ENCODE results near the gene TMSB10.
"Not testable (repeated sequence)": the region's sequence is repeated elsewhere in the genome, so short reads cannot be mapped to it uniquely, and the experiment has no call there.

TMSB10 gene

DNA sequence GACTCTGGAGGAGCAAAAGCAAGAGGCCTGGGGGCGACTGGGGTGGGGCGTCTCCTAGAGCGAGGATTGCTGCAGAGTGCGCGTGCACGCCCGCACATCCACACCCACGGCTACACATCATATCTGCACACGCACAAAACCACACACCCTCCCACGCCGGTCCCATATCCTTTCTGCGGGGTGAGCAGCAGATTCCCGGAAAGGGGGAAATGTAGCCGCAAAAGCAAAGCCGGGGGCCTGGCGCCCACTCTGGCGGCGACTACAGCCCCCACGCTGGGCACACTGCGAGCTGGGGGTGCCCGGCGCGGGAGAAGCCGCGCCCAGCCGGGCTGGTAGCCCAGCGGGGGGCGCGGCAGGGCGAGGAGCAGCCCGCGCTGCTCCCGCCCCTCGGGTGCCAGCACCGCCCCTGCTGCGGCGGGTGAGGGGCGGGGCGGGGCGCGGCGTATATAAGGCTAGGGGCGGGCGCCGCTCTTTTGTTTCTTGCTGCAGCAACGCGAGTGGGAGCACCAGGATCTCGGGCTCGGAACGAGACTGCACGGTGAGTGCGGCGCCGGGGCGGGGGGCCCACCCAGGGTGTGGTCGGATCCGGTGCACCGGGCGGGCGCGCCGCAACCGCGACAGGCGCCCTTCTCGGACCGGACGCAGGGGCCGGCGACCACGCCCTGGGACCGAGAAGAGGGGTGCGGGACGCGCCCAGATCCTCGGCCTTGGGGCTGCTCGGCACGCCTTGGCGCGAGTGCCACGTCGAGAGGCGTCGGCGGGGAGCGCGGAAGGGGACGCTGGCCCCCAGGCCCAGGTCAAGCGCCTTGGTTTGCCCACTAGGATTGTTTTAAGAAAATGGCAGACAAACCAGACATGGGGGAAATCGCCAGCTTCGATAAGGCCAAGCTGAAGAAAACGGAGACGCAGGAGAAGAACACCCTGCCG, at the start of gene TMSB10:
Gene TMSB10 (plus strand): TSS at position 476 of the 927 bp plus-strand sequence.
- H3K9me3 ChIP-seq (ENCODE audit: control insufficient read depth, insufficient read depth, low read length), result no peaks in the 10 kb centered on the region
- H3K36me3 ChIP-seq (ENCODE audit: control insufficient read depth, insufficient read depth, low read length), result no peaks in the 10 kb centered on the region
- H3K27me3 ChIP-seq (ENCODE audit: control insufficient read depth, insufficient read depth, low read length), result peaks cover 31% of the 10 kb centered on the region
- peaks cover 4% of the 10 kb centered on the region for H3K4me1 ChIP-seq (ENCODE audit: control insufficient read depth, insufficient read depth, low read length)
- H3K4me3 ChIP-seq (ENCODE audit: low read depth, low read length), result peak within 1 kb of the TSS; percentile 85
- peak within 1 kb of the TSS; percentile 76 for H3K9ac ChIP-seq (ENCODE audit: low read depth, low read length)

DNA sequence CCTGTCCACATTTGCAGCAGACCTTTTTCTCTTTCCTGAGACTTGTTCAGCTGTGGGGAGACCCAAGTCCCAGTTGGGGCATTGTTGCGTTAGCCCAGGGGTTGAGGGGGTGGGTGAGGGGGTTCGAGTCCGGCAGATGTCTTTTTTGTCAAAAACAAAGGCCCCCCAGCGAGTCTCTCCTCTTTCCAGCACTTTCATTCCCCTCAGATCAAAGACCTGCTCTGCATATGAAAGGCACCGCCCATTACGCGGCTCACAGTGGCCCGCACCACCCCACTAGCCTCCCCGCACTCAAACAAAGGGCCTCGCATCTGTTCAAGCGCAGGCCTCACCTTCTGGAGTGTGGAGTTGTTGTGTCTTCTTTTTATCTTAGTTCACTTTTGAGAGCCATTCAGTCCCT, 49.7 kb upstream of the TMSB10 start:
- H3K9ac ChIP-seq (ENCODE audit: low read depth, low read length), result no peak overlapping the region
- peaks cover 38% of the 10 kb centered on the region for H3K27me3 ChIP-seq (ENCODE audit: control insufficient read depth, insufficient read depth, low read length)
- H3K9me3 ChIP-seq (ENCODE audit: control insufficient read depth, insufficient read depth, low read length), result no peaks in the 10 kb centered on the region
- H3K4me3 ChIP-seq (ENCODE audit: low read depth, low read length), result peak overlapping the region; percentile 16
- no peaks in the 10 kb centered on the region for H3K36me3 ChIP-seq (ENCODE audit: control insufficient read depth, insufficient read depth, low read length)
- peaks cover 22% of the 10 kb centered on the region for H3K4me1 ChIP-seq (ENCODE audit: control insufficient read depth, insufficient read depth, low read length)

DNA sequence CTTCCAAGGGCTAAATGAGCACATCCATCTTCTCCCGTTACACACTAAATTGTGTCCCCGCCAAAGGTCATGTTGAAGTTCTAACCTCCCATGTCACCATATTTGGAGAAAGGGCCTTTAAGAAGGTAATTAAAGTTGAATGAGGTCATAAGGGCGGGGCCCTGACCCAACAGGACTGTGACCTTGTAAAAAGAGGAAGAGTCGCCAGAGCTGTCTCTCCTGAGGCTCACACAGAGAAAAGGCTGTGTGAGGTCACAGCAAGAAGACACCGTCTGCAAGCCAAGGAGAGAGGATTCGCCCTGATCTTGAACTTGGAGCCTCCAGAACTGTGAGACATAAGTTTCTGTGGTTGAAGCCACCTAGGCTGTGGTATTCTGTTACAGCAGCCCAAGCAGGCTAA, 48.7 kb upstream of the TMSB10 start:
- H3K4me1 ChIP-seq (ENCODE audit: control insufficient read depth, insufficient read depth, low read length), result peaks cover 29% of the 10 kb centered on the region
- H3K36me3 ChIP-seq (ENCODE audit: control insufficient read depth, insufficient read depth, low read length), result no peaks in the 10 kb centered on the region
- peak overlapping the region; percentile 16 for H3K4me3 ChIP-seq (ENCODE audit: low read depth, low read length)
- no peaks in the 10 kb centered on the region for H3K9me3 ChIP-seq (ENCODE audit: control insufficient read depth, insufficient read depth, low read length)
- H3K27me3 ChIP-seq (ENCODE audit: control insufficient read depth, insufficient read depth, low read length), result peaks cover 38% of the 10 kb centered on the region
- H3K9ac ChIP-seq (ENCODE audit: low read depth, low read length), result no peak overlapping the region

DNA sequence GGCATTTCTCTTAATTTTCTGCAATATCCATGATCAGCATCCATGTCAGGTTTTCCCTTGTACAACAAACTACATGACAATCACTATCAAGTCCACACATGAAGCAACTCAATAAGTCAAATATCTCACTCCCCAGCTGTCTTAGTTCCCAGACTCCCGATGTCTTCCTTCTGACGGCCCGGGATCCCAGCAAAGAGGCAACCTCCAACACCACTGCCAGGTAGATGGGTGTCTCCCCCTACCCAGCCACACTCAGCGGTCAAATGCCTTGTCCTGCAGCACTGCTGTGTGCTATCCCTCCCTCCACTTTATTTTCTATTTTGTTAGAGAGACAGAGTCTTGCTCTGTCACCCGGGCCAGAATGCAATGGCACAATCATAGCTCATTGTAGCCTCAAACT, 47.9 kb upstream of the TMSB10 start:
- H3K4me3 ChIP-seq (ENCODE audit: low read depth, low read length), result no peak overlapping the region
- peaks cover 38% of the 10 kb centered on the region for H3K27me3 ChIP-seq (ENCODE audit: control insufficient read depth, insufficient read depth, low read length)
- H3K36me3 ChIP-seq (ENCODE audit: control insufficient read depth, insufficient read depth, low read length), result no peaks in the 10 kb centered on the region
- no peak overlapping the region for H3K9ac ChIP-seq (ENCODE audit: low read depth, low read length)
- H3K9me3 ChIP-seq (ENCODE audit: control insufficient read depth, insufficient read depth, low read length), result no peaks in the 10 kb centered on the region
- H3K4me1 ChIP-seq (ENCODE audit: control insufficient read depth, insufficient read depth, low read length), result peaks cover 32% of the 10 kb centered on the region

DNA sequence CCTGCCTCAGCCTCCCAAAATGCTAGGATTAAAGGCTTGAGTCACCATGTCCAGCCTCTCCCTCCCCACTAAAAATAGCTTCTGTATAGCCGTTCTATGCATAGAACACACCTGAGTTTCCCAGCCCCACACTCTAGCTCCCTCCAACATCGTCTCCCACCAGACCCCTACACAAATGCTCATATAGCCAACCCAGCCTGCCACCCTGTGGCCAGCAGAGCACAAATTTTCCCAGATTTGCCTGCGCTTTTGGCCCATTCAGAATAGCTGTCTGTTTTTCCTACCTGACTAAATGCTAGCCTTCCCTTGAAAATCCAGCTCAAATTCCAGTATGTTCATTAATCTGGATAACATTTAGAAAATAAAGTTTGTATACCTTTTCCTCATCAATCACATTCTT, 47.3 kb upstream of the TMSB10 start:
- Histone ChIP-seq H3K27me3 (ENCODE audit: control insufficient read depth, insufficient read depth, low read length) (peaks cover 38% of the 10 kb centered on the region), H3K4me1 (ENCODE audit: control insufficient read depth, insufficient read depth, low read length) (peaks cover 32% of the 10 kb centered on the region), H3K36me3 (ENCODE audit: control insufficient read depth, insufficient read depth, low read length) (no peaks in the 10 kb centered on the region), H3K9me3 (ENCODE audit: control insufficient read depth, insufficient read depth, low read length) (no peaks in the 10 kb centered on the region), H3K4me3 (ENCODE audit: low read depth, low read length) (no peak overlapping the region), H3K9ac (ENCODE audit: low read depth, low read length) (no peak overlapping the region)

DNA sequence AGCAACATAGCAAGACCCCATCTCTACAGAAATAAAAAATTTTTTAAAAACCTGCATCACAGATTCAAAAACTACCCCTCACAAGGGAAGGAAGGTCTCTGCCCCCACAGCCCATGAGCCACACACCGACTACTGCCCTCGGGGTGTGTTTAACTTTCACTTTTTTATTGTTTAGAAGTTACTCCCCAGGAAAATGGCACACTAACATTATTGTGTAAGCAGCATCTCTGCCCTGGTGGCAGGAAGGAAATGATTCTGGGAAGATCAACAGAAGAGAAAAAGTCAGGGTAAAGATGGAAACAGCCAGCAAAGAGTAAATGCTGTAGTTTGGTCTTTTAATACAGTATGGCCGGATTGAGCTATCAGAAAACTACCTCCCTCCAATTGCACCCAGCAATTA, 46.5 kb upstream of the TMSB10 start:
- H3K4me1 ChIP-seq (ENCODE audit: control insufficient read depth, insufficient read depth, low read length), result peaks cover 32% of the 10 kb centered on the region
- H3K9ac ChIP-seq (ENCODE audit: low read depth, low read length), result no peak overlapping the region
- no peaks in the 10 kb centered on the region for H3K9me3 ChIP-seq (ENCODE audit: control insufficient read depth, insufficient read depth, low read length)
- H3K27me3 ChIP-seq (ENCODE audit: control insufficient read depth, insufficient read depth, low read length), result peaks cover 36% of the 10 kb centered on the region
- no peaks in the 10 kb centered on the region for H3K36me3 ChIP-seq (ENCODE audit: control insufficient read depth, insufficient read depth, low read length)
- H3K4me3 ChIP-seq (ENCODE audit: low read depth, low read length), result no peak overlapping the region

DNA sequence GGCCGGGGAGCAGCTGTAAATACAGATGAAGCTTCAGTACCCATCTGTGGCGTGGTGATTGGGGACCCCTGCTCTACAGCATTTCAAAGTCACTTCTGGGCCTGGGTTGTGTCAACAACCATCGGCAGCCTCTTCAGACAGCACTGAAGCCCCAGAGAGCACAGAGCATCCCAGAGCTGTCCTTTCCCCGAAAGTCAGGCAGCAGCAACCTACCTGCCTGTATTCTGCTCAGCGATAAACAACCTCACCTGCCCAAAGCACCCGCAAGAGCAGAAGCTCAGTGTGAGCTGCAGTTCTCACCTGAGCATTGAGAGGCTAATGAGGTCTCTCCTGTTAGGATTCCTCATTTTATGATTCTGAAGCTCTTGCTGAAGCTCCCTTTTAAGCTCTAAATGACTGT, 43.9 kb upstream of the TMSB10 start:
- Histone ChIP-seq H3K4me3 (ENCODE audit: low read depth, low read length) (no peak overlapping the region), H3K27me3 (ENCODE audit: control insufficient read depth, insufficient read depth, low read length) (peaks cover 14% of the 10 kb centered on the region), H3K4me1 (ENCODE audit: control insufficient read depth, insufficient read depth, low read length) (peaks cover 19% of the 10 kb centered on the region), H3K9me3 (ENCODE audit: control insufficient read depth, insufficient read depth, low read length) (no peaks in the 10 kb centered on the region), H3K36me3 (ENCODE audit: control insufficient read depth, insufficient read depth, low read length) (no peaks in the 10 kb centered on the region), H3K9ac (ENCODE audit: low read depth, low read length) (peak overlapping the region; percentile 47)

DNA sequence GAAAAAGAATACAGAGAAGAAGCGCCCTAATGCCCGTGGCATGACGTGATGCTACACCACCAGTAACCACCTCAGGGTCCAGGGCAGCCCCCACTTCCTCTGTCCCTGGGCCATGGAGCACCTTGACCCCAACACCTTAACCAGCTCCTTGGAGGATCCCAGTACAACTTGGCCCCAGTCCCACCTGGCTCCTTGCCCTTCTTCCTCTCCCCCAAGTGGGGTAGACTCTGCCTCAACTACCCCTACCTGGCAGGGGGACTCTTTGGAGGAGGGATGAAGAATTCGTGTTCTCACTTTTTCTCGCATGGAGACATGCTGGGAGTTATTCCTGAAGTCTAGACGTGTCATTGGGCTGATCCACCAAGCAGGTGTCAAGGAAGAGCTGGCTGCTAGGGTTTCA, 43.5 kb upstream of the TMSB10 start:
- Histone ChIP-seq H3K4me1 (ENCODE audit: control insufficient read depth, insufficient read depth, low read length) (peaks cover 14% of the 10 kb centered on the region), H3K36me3 (ENCODE audit: control insufficient read depth, insufficient read depth, low read length) (no peaks in the 10 kb centered on the region), H3K9ac (ENCODE audit: low read depth, low read length) (no peak overlapping the region), H3K4me3 (ENCODE audit: low read depth, low read length) (no peak overlapping the region), H3K9me3 (ENCODE audit: control insufficient read depth, insufficient read depth, low read length) (no peaks in the 10 kb centered on the region), H3K27me3 (ENCODE audit: control insufficient read depth, insufficient read depth, low read length) (peaks cover 9% of the 10 kb centered on the region)

DNA sequence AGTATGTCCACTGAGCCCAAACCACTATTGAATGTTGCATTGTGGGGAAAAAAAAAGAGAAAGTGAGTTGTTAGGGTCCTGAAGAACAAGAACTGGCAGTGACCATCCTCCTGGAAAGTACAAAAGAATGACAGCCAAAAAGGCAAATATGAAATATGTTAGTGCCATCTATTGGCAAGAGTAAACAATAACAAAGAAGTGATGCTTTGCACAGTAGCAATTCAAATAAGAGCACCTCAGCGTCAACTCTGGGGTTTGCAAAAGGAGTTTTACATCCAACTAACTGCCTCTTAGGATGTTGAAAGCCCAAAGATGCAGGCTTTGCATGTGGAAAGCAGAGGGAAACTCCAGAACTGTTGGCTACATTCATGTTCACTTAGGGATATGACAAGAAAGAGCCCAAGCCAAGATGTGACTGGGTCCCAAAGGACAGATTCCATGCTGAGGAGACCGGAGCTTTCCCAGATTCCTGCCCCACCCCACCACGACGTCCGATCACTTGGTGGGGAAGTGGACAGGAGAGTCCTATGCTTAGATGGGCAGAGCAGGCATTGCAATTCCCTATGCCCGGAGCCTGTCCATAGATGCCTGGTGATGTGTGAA, 40.2 kb upstream of the TMSB10 start:
- H3K27me3 ChIP-seq (ENCODE audit: control insufficient read depth, insufficient read depth, low read length), result no peaks in the 10 kb centered on the region
- H3K9me3 ChIP-seq (ENCODE audit: control insufficient read depth, insufficient read depth, low read length), result no peaks in the 10 kb centered on the region
- no peak overlapping the region for H3K9ac ChIP-seq (ENCODE audit: low read depth, low read length)
- no peak overlapping the region for H3K4me3 ChIP-seq (ENCODE audit: low read depth, low read length)
- peaks cover 10% of the 10 kb centered on the region for H3K4me1 ChIP-seq (ENCODE audit: control insufficient read depth, insufficient read depth, low read length)
- no peaks in the 10 kb centered on the region for H3K36me3 ChIP-seq (ENCODE audit: control insufficient read depth, insufficient read depth, low read length)

DNA sequence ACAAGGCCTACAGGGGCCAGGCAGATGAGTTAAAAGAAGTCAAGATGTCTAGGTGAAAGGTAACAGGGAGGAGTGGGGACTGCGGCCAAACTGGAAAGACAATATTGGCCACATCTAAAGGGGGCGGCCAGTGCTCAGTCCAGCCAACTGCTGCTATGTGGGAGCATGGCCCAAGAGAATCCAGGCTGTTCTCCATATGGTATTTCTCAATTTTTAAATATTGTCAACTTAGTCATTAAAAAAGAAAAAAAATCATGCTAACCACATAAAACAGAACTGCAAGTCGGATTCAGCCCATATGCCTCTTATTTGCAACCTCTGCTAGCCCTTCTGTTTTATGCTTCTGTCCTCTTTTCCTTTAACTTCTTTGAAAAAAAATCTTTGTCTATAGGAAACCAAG, 39.3 kb upstream of the TMSB10 start:
- Histone ChIP-seq H3K27me3 (ENCODE audit: control insufficient read depth, insufficient read depth, low read length) (no peaks in the 10 kb centered on the region), H3K4me1 (ENCODE audit: control insufficient read depth, insufficient read depth, low read length) (peaks cover 10% of the 10 kb centered on the region), H3K9ac (ENCODE audit: low read depth, low read length) (no peak overlapping the region), H3K9me3 (ENCODE audit: control insufficient read depth, insufficient read depth, low read length) (no peaks in the 10 kb centered on the region), H3K4me3 (ENCODE audit: low read depth, low read length) (no peak overlapping the region), H3K36me3 (ENCODE audit: control insufficient read depth, insufficient read depth, low read length) (no peaks in the 10 kb centered on the region)

DNA sequence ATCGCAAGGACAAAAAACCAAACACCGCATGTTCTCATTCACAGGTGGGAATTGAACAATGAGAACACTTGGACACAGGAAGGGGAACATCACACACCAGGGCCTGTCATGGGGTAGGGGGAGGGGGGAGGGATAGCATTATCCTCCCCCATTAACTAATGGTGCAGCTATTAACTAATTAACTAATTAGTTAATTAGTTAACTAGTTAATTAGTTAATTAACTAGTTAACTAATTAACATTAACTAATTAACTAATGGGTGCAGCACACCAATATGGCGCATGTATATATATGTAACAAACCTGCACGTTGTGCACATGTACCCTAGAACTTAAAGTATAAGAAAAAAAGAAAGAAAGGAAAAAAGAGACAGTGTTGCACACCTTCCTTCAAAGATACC, 37.1 kb upstream of the TMSB10 start:
- not testable (repeated sequence) for H3K4me1 ChIP-seq (ENCODE audit: control insufficient read depth, insufficient read depth, low read length); H3K27me3 ChIP-seq (ENCODE audit: control insufficient read depth, insufficient read depth, low read length)

DNA sequence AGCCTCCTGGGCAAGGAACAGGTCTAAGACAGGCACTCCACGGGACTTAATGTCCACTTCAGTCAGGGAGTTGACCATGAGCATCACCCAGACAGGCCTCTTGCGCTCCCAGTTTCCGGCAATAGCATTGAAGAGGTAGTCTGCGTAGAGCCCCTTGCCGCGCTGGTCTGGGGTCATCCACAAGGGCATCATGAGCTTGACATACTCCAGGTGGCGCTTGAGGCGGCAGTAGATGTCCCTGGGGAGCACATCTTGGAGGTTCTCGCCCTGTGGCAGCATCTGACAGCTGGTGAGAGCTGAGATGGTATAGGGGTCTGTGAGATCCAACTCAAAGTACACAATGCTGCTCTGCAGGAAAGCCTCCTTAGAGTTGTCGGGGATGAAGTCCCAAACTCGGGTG, 35.1 kb upstream of the TMSB10 start:
- H3K36me3 ChIP-seq (ENCODE audit: control insufficient read depth, insufficient read depth, low read length), result no peaks in the 10 kb centered on the region
- H3K4me1 ChIP-seq (ENCODE audit: control insufficient read depth, insufficient read depth, low read length), result no peaks in the 10 kb centered on the region
- H3K9me3 ChIP-seq (ENCODE audit: control insufficient read depth, insufficient read depth, low read length), result no peaks in the 10 kb centered on the region
- H3K27me3 ChIP-seq (ENCODE audit: control insufficient read depth, insufficient read depth, low read length), result peaks cover 2% of the 10 kb centered on the region
- H3K9ac ChIP-seq (ENCODE audit: low read depth, low read length), result no peak overlapping the region
- no peak overlapping the region for H3K4me3 ChIP-seq (ENCODE audit: low read depth, low read length)

More for the DNA sequence above, 37.1 kb upstream of the TMSB10 start:
- H3K9me3 ChIP-seq (ENCODE audit: control insufficient read depth, insufficient read depth, low read length); H3K4me3 ChIP-seq (ENCODE audit: low read depth, low read length); H3K9ac ChIP-seq (ENCODE audit: low read depth, low read length); H3K36me3 ChIP-seq (ENCODE audit: control insufficient read depth, insufficient read depth, low read length): not testable (repeated sequence)
